ENCODE data around the gene ODAD3. TPM values are rescaled to one million over a fixed set of nuclear protein-coding genes. Genes with fewer than 3 reads are reported as not detected.
"Not testable (repeated sequence)": the region's sequence is repeated elsewhere in the genome, so short reads cannot be mapped to it uniquely, and the experiment has no call there.

ODAD3 gene
- total RNA-seq, 4 donors from 2014 or later: 0.44 to 1.1 (median 0.94) TPM; not detected in 1

DNA sequence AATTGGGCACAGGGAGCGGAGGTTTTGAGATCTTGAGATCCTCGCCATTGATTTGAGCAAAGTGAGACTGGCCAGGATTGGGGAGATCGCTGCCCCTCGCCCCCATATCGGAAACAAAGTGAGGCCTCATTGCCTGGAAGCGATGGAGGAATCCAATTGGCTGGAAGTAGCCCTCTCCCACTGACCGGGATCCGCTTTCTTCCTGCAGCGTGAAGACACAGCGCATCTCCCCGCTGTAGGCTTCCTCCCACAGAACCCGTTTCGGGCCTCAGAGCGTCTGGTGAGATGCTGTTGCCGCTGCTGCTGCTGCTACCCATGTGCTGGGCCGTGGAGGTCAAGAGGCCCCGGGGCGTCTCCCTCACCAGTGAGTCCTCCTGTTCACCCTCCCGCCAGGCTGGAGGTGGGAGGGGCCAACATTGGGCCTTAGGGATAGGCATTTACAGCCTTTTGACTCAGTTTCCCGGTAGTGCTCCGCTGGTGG lies 952 bp upstream of the ODAD3 start:
- peak overlapping the region; percentile 48 for H3K4me3 ChIP-seq (ENCODE audit: low read depth, poor library complexity, severe bottlenecking)
- intact Hi-C loops (cut with DNase I; ENCODE audit: low total_unique reads): no loop called here
- TF ChIP-seq, protein P1, sequence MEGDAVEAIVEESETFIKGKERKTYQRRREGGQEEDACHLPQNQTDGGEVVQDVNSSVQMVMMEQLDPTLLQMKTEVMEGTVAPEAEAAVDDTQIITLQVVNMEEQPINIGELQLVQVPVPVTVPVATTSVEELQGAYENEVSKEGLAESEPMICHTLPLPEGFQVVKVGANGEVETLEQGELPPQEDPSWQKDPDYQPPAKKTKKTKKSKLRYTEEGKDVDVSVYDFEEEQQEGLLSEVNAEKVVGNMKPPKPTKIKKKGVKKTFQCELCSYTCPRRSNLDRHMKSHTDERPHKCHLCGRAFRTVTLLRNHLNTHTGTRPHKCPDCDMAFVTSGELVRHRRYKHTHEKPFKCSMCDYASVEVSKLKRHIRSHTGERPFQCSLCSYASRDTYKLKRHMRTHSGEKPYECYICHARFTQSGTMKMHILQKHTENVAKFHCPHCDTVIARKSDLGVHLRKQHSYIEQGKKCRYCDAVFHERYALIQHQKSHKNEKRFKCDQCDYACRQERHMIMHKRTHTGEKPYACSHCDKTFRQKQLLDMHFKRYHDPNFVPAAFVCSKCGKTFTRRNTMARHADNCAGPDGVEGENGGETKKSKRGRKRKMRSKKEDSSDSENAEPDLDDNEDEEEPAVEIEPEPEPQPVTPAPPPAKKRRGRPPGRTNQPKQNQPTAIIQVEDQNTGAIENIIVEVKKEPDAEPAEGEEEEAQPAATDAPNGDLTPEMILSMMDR (IDR thresholded peaks at IDR 0.05): no peak
- TF ChIP-seq POLR2A (IDR thresholded peaks at IDR 0.05): no peak
- 5% methylated on average over 21 of the region's 21 CpGs for WGBS, 2 donors
- DNase-seq (ENCODE audit: low spot score in 2 of 2): no peak

DNA sequence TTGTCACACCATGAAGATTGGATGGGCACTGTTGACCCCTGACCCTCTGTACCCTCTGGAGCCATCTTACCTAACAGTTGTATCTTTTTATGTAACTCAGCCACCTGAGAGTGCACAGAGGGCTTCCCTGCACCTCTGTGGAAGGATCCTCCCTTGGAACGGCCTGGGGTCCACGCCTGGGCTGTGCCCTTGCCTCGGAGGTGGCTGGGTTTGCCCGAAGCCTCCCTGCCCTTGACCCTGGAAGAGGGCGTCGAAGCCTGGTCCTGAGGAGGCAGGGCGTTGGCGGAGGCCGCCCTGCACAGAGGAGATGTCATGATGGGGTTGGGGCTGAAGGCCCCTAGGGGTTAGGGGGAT lies 241 bp downstream of the ODAD3 start:
- no peak for DNase-seq (ENCODE audit: low spot score in 2 of 2)
- WGBS, 2 donors: 5% methylated on average over 9 of the region's 9 CpGs
- intact Hi-C loops (cut with DNase I; ENCODE audit: low total_unique reads): no loop called here
- no peak overlapping the region for H3K4me3 ChIP-seq (ENCODE audit: low read depth, poor library complexity, severe bottlenecking)
- TF ChIP-seq, protein P1 (IDR thresholded peaks at IDR 0.05): no peak
- TF ChIP-seq POLR2A (IDR thresholded peaks at IDR 0.05): no peak

DNA sequence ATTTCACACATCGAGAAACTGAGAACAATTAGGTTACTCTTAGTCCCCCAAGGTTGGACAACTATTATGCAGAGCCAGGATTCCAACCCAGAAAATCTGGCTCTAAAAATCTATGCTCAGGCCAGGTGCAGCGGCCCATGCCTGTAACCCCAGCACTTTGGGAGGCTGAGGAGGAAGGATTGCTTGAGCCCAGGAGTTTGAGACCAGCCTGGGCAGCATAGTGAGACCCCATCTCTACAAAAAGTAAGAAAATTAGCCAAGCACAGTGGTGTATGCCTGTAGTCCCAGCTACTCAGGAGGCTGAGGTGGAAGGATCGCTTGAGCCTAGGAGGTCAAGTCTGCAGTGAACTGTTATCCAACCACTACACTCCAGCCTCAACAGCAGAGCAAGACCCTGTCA lies 1.4 kb downstream of the ODAD3 start:
- 98% methylated on average over 3 of the region's 3 CpGs for WGBS, 2 donors
- DNase-seq (ENCODE audit: low spot score in 2 of 2); intact Hi-C loops (cut with DNase I; ENCODE audit: low total_unique reads); H3K4me3 ChIP-seq (ENCODE audit: low read depth, poor library complexity, severe bottlenecking): not testable (repeated sequence)

DNA sequence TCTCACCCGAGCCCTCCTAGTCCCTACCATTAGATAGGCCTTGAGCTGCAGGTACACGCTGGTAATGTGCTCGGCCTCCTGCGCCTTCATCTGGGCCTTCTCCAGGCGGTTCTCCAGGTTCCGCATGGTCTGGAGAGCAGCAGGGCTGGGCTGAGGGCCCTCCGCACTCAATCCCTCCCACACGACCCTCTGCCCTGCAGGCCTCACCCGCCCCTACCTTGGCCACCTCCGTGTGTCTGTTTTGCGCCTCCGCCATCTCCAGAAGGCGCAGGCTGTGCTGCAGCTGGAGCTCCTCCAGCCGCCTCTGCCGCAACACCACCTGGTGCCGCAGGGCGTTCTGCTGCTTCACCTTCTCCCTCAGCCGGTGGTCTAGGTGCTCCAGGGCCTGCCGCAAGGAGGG lies 8.3 kb downstream of the ODAD3 start:
- no peak for TF ChIP-seq POLR2A (IDR thresholded peaks at IDR 0.05)
- TF ChIP-seq, protein P1 (IDR thresholded peaks at IDR 0.05): no peak
- WGBS, 2 donors: 83 to 88% methylated on average over 19 of the region's 19 CpGs

DNA sequence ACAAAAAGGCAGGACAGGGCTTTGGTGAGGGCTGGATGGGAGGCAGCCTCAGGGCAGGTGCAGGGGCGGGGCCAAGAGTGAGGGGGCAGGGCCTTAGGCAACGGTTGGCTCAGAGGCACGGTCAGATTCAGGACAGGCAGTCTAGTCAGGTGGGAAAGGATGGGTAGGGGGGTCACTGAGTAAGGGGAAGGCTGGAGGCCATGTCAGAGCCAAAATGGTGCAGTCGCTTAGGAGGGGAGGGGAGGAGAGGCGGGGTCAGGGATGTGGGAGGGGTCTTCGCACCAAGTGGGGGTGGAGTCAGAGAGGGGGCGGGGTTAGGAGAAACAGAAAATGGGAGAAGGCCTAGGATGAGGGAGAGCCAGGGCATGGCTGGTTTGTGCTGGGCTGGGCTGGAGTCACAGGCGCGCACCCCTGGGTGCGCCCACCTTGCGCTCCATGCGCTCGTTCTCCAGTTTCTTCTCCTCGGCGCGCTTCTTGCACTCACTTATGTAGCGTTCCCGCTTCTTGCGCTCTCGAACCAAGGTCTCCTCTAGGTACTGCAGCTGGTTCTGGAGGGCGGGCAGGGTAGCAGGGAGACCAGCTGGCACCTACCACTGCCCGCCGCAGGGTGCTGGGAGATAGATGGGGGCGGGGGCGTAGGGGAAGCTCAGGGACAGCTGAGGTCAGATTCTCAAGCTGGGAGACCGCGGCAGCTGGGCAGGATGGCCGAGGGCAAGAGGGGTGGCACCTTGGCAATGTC lies 9.0 kb downstream of the ODAD3 start:
- intact Hi-C loops (cut with DNase I; ENCODE audit: low total_unique reads): no loop called here

More for the DNA sequence above, 8.3 kb downstream of the ODAD3 start:
- intact Hi-C loops (cut with DNase I; ENCODE audit: low total_unique reads): no loop called here
- DNase-seq (ENCODE audit: low spot score in 2 of 2): no peak
- H3K4me3 ChIP-seq (ENCODE audit: low read depth, poor library complexity, severe bottlenecking): no peak overlapping the region

DNA sequence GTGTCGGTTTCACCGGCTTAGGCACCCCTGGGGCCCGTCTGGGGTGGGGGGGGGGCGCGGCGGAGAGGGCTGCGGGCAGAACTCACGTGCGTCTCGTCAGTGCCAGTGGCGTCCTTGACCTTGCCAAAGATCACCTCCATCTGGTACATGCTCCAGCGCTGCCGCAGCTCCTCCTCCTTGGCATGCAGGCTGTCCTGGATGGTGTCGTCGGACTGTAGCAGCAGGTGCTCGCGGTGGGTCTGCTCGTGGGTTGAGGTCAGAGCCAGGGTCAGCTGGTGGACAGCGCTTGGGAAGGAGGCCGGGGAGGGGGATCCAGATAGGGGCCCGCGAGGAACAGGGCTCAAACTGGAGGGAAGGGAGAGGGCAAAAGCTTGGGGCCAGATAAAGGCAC lies 11.1 kb downstream of the ODAD3 start:
- WGBS, 2 donors: 20 to 25% methylated on average over 19 to 21 of the region's 22 CpGs
- TF ChIP-seq, protein P1 (IDR thresholded peaks at IDR 0.05): no peak
- H3K4me3 ChIP-seq (ENCODE audit: low read depth, poor library complexity, severe bottlenecking): no peak overlapping the region
- no peak for DNase-seq (ENCODE audit: low spot score in 2 of 2)
- intact Hi-C loops (cut with DNase I; ENCODE audit: low total_unique reads): no loop called here

More for the DNA sequence above, 9.0 kb downstream of the ODAD3 start:
- TF ChIP-seq, protein P1 (IDR thresholded peaks at IDR 0.05): no peak
- TF ChIP-seq POLR2A (IDR thresholded peaks at IDR 0.05): no peak
- no peak overlapping the region for H3K4me3 ChIP-seq (ENCODE audit: low read depth, poor library complexity, severe bottlenecking)
- no peak for DNase-seq (ENCODE audit: low spot score in 2 of 2)
- 87 to 88% methylated on average over 28 of the region's 28 CpGs for WGBS, 2 donors

Data from lower leg skin (tissue), 4 donors.